Measurements from ENCODE around the gene TNNT3. TPM values are rescaled to one million over a fixed set of nuclear protein-coding genes. Genes with fewer than 3 reads are reported as not detected.

The TNNT3 gene
- total and polyA plus RNA-seq, 10 donors: 0.64 to 4.9 (median 2.0) TPM; not detected in 1

GRCh38 chr11:1934335-1935155, 15.0 kb downstream of the TNNT3 start:
- TF ChIP-seq CTCF (IDR thresholded peaks at IDR 0.05 in 8 of 11, conservative IDR thresholded peaks at IDR 0.05 in 3 of 11) (no peak), POLR2A (IDR thresholded peaks at IDR 0.05) (no peak), POLR2AphosphoS5 (IDR thresholded peaks at IDR 0.05) (no peak)
- 64 to 78% (median 73%) methylated on average over 20 to 24 of the region's 24 CpGs for WGBS, 5 donors

GRCh38 chr11:1935156-1936071, 15.9 kb downstream of the TNNT3 start:
- intact Hi-C loops (cut with DNase I; ENCODE audit: low total_unique reads): no loop called here
- DNase-seq: peak; percentile 67
- 84 to 90% (median 87%) methylated on average over 16 to 33 of the region's 33 CpGs for WGBS, 5 donors
- Histone ChIP-seq H3K27me3 (replicated peaks in 1 of 7) (peaks cover 0 to 30% (median 0%) of the 10 kb centered on the region in 7 donors), H3K27ac (no peak overlapping the region), H3K9me3 (no peaks in the 10 kb centered on the region), H3K4me3 (no peak overlapping the region), H3K36me3 (no peaks in the 10 kb centered on the region), H3K4me1 (peaks cover 0 to 10% (median 6%) of the 10 kb centered on the region in 6 donors)
- TF ChIP-seq POLR2A (IDR thresholded peaks at IDR 0.05) (no peak), CTCF (IDR thresholded peaks at IDR 0.05 in 8 of 11, conservative IDR thresholded peaks at IDR 0.05 in 3 of 11) (no peak), POLR2AphosphoS5 (IDR thresholded peaks at IDR 0.05) (no peak)

More at GRCh38 chr11:1934335-1935155, 15.0 kb downstream of the TNNT3 start:
- Histone ChIP-seq H3K9me3 (no peaks in the 10 kb centered on the region), H3K4me3 (no peak overlapping the region), H3K4me1 (peaks cover 0 to 10% (median 6%) of the 10 kb centered on the region in 6 donors), H3K36me3 (no peaks in the 10 kb centered on the region), H3K27me3 (replicated peaks in 1 of 7) (peaks cover 0 to 30% (median 0%) of the 10 kb centered on the region in 7 donors), H3K27ac (no peak overlapping the region)
- intact Hi-C loops (cut with DNase I; ENCODE audit: low total_unique reads): no loop called here
- peak; percentile 67 for DNase-seq

GRCh38 chr11:1936072-1936780, 16.7 kb downstream of the TNNT3 start:
- intact Hi-C loops (cut with DNase I; ENCODE audit: low total_unique reads): no loop called here
- H3K27me3 ChIP-seq (replicated peaks in 1 of 7): peaks cover 0 to 28% (median 0%) of the 10 kb centered on the region in 7 donors
- no peaks in the 10 kb centered on the region for H3K36me3 ChIP-seq
- WGBS, 5 donors: 91 to 92% (median 92%) methylated on average over 33 to 34 of the region's 34 CpGs; no CpG with 5 or more reads in 1 of the 5 donors
- no peak overlapping the region for H3K27ac ChIP-seq
- no peaks in the 10 kb centered on the region for H3K9me3 ChIP-seq
- TF ChIP-seq CTCF (IDR thresholded peaks at IDR 0.05 in 8 of 11, conservative IDR thresholded peaks at IDR 0.05 in 3 of 11) (no peak), POLR2AphosphoS5 (IDR thresholded peaks at IDR 0.05) (no peak), POLR2A (IDR thresholded peaks at IDR 0.05) (no peak)
- no peak overlapping the region for H3K4me3 ChIP-seq
- peaks cover 0 to 10% (median 6%) of the 10 kb centered on the region in 6 donors for H3K4me1 ChIP-seq
- peak; percentile 68 for DNase-seq
